HepG2 (cell line): ENCODE data around the gene COPS7A. TPM values are rescaled to one million over a fixed set of nuclear protein-coding genes. Genes with fewer than 3 reads are reported as not detected.

ENCODE experiments used
- AGO2 ChIP-seq: fragments of 200-400 bp; formaldehyde crosslinking; optimal IDR thresholded peaks from 2 replicates; pipeline ENCODE3; 2017; ENCODE audit warnings: mild to moderate bottlenecking, low read depth, low read length, moderate library complexity
- ARID3A ChIP-seq: IDR thresholded peaks from 2 replicates; pipeline ENCODE4 v1.6.1; 2012; ENCODE audit warnings: low read depth, low read length, improper control_type of control experiment
- CBX2 ChIP-seq, 2 experiments: fragments of 200-600 bp in 1 of 2; sonication (generic); formaldehyde crosslinking in 1 of 2; IDR thresholded peaks; 2 replicates each; pipeline versions ENCODE4 v1.7.0 to v1.8.1; 2018 to 2022; ENCODE audit warnings: low read depth in 2 of 2, low read length in 1 of 2, mild to moderate bottlenecking in 1 of 2, missing genetic modification reagents in 1 of 2
- CEBPG ChIP-seq: IDR thresholded peaks from 2 replicates; pipeline ENCODE4 v1.6.1; 2016
- ERF ChIP-seq: IDR thresholded peaks from 2 replicates; pipeline ENCODE4 v1.6.1; 2018; ENCODE audit warnings: missing biosample characterization, missing genetic modification reagents
- GFI1 ChIP-seq: sonication (generic); formaldehyde crosslinking; IDR thresholded peaks from 2 replicates; pipeline ENCODE4 v1.5.0; 2020; ENCODE audit warnings: missing genetic modification reagents, mild to moderate bottlenecking, borderline replicate concordance
- HDAC2 ChIP-seq: sonication (generic); formaldehyde crosslinking; IDR thresholded peaks from 2 replicates; pipeline ENCODE4 v1.4.0; 2020; ENCODE audit warnings: missing genetic modification reagents
- ISL2 ChIP-seq: sonication (generic); formaldehyde crosslinking; IDR thresholded peaks from 2 replicates; pipeline ENCODE4 v1.5.0; 2020; ENCODE audit warnings: missing genetic modification reagents
- MIER3 ChIP-seq: IDR thresholded peaks from 2 replicates; pipeline ENCODE4 v1.6.1; 2016; ENCODE audit warnings: missing compliant biosample characterization, borderline replicate concordance
- NPAS2 ChIP-seq: sonication (generic); formaldehyde crosslinking; IDR thresholded peaks from 2 replicates; pipeline ENCODE4 v1.8.0; 2022; ENCODE audit warnings: mild to moderate bottlenecking, missing genetic modification reagents, borderline replicate concordance
- RFXANK ChIP-seq: IDR thresholded peaks from 2 replicates; pipeline ENCODE4 v1.6.1; 2016
- RFXAP ChIP-seq: sonication (generic); formaldehyde crosslinking; IDR thresholded peaks from 2 replicates; pipeline ENCODE4 v1.4.0; 2020; ENCODE audit warnings: missing genetic modification reagents, borderline replicate concordance
- SOX5 ChIP-seq: IDR thresholded peaks from 2 replicates; pipeline ENCODE4 v1.6.1; 2016; ENCODE audit warnings: borderline replicate concordance
- SP5 ChIP-seq: IDR thresholded peaks from 2 replicates; pipeline ENCODE4 v1.6.1; 2016; ENCODE audit warnings: low read depth, borderline replicate concordance
- ZNF230 ChIP-seq: sonication (generic); formaldehyde crosslinking; IDR thresholded peaks from 2 replicates; pipeline ENCODE4 v1.4.0; 2020; ENCODE audit warnings: mild to moderate bottlenecking, missing genetic modification reagents
- ZXDC ChIP-seq: sonication (generic); formaldehyde crosslinking; IDR thresholded peaks from 2 replicates; pipeline ENCODE4 v1.5.0; 2020; ENCODE audit warnings: mild to moderate bottlenecking, missing genetic modification reagents
- polyA plus RNA-seq, 8 experiments: library from polyadenylated mRNA; depleted of rRNA in 3 of 8; stranded (reverse) in 7 of 8; unstranded in 1 of 8; fragments of >200 nt; fragmentation: Illumina TruSeq in 4 of 8; extraction: Trizol in 4 of 8; gene quantifications; 2 replicates each; pipeline versions ENCODE4 v1.2.1 to v1.2.3, GENCODE V29; 2011 to 2016; ENCODE audit warnings: low read depth in 4 of 8, missing spikeins in 1 of 8, mixed read lengths in 1 of 8; ENCODE audit not compliant: insufficient read depth in 1 of 8
- total RNA-seq, 5 experiments: library from RNA; depleted of rRNA; stranded (reverse); fragments of >200 nt; fragmentation: Illumina TruSeq; extraction: Trizol; gene quantifications; 2 replicates each; pipeline ENCODE4 v1.2.3, GENCODE V29; 2016; ENCODE audit warnings: low read depth in 1 of 5
- TF ChIP-seq, protein P1 (sequence below): sonication (generic); formaldehyde crosslinking; IDR thresholded peaks from 2 replicates; pipeline ENCODE4 v1.8.1; 2022; ENCODE audit warnings: mild to moderate bottlenecking, missing genetic modification reagents
- TF ChIP-seq, protein P2 (sequence below): sonication (generic); formaldehyde crosslinking; IDR thresholded peaks from 2 replicates; pipeline ENCODE4 v1.5.1; 2020; ENCODE audit warnings: mild to moderate bottlenecking, missing genetic modification reagents, borderline replicate concordance

The COPS7A gene
- total and polyA plus RNA-seq, 2 of the 13 experiments (the other 11 are each of a cell fraction or from before 2014, with no cell fraction given) = 40.0 to 73.6 TPM

GRCh38 chr12:6723607-6724408, at the start of gene COPS7A (continued):
- TF ChIP-seq, protein P1, sequence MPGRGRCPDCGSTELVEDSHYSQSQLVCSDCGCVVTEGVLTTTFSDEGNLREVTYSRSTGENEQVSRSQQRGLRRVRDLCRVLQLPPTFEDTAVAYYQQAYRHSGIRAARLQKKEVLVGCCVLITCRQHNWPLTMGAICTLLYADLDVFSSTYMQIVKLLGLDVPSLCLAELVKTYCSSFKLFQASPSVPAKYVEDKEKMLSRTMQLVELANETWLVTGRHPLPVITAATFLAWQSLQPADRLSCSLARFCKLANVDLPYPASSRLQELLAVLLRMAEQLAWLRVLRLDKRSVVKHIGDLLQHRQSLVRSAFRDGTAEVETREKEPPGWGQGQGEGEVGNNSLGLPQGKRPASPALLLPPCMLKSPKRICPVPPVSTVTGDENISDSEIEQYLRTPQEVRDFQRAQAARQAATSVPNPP (CRISPR knock-in tag) = peak; percentile 81; the same call in 1 of the 2 replicates
- TF ChIP-seq MIER3 (CRISPR knock-in tag) (peak; percentile 90), RFXANK (CRISPR knock-in tag) (peak; percentile 90), ZNF230 (CRISPR knock-in tag) (0 out of 2 replicates have a peak, but pooled peaks have one; percentile 45), NPAS2 (CRISPR knock-in tag) (no peak), HDAC2 (CRISPR knock-in tag) (peak; percentile 71; the same call in 1 of the 2 replicates), ARID3A (peak; percentile 45), SP5 (CRISPR knock-in tag) (peak; percentile 83; the same call in 1 of the 2 replicates), CEBPG (CRISPR knock-in tag) (peak; percentile 33), ERF (CRISPR knock-in tag) (peak; percentile 50), GFI1 (CRISPR knock-in tag) (peak; percentile 81), ZXDC (CRISPR knock-in tag) (peak; percentile 83; the same call in 1 of the 2 replicates), CBX2 (IDR thresholded peaks at IDR 0.05; ENCODE audit: low read depth, low read length) (no peak), CBX2 (CRISPR knock-in tag; IDR thresholded peaks at IDR 0.05; ENCODE audit: low read depth) (0 out of 2 replicates have a peak, but pooled peaks have one; percentile 74), AGO2 (peak; percentile 36), ISL2 (CRISPR knock-in tag) (peak; percentile 58), RFXAP (CRISPR knock-in tag) (peak; percentile 57; the same call in 1 of the 2 replicates), SOX5 (CRISPR knock-in tag) (peak; percentile 58)
- TF ChIP-seq, protein P2, sequence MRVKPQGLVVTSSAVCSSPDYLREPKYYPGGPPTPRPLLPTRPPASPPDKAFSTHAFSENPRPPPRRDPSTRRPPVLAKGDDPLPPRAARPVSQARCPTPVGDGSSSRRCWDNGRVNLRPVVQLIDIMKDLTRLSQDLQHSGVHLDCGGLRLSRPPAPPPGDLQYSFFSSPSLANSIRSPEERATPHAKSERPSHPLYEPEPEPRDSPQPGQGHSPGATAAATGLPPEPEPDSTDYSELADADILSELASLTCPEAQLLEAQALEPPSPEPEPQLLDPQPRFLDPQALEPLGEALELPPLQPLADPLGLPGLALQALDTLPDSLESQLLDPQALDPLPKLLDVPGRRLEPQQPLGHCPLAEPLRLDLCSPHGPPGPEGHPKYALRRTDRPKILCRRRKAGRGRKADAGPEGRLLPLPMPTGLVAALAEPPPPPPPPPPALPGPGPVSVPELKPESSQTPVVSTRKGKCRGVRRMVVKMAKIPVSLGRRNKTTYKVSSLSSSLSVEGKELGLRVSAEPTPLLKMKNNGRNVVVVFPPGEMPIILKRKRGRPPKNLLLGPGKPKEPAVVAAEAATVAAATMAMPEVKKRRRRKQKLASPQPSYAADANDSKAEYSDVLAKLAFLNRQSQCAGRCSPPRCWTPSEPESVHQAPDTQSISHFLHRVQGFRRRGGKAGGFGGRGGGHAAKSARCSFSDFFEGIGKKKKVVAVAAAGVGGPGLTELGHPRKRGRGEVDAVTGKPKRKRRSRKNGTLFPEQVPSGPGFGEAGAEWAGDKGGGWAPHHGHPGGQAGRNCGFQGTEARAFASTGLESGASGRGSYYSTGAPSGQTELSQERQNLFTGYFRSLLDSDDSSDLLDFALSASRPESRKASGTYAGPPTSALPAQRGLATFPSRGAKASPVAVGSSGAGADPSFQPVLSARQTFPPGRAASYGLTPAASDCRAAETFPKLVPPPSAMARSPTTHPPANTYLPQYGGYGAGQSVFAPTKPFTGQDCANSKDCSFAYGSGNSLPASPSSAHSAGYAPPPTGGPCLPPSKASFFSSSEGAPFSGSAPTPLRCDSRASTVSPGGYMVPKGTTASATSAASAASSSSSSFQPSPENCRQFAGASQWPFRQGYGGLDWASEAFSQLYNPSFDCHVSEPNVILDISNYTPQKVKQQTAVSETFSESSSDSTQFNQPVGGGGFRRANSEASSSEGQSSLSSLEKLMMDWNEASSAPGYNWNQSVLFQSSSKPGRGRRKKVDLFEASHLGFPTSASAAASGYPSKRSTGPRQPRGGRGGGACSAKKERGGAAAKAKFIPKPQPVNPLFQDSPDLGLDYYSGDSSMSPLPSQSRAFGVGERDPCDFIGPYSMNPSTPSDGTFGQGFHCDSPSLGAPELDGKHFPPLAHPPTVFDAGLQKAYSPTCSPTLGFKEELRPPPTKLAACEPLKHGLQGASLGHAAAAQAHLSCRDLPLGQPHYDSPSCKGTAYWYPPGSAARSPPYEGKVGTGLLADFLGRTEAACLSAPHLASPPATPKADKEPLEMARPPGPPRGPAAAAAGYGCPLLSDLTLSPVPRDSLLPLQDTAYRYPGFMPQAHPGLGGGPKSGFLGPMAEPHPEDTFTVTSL = no peak
